Body of pancreas (tissue), 4 donors: ENCODE results near the gene MAGI1.

ENCODE experiments used
- CTCF ChIP-seq, 7 experiments: fragments of 450-650 bp in 4 of 7; fragments of 200-600 bp in 3 of 7; sonication (generic) in 3 of 7; IDR thresholded peaks; one replicate each; pipeline ENCODE4 v1.5.1; 2016 to 2019; ENCODE audit warnings: antibody characterized with exemption in 7 of 7
- POLR2A ChIP-seq, 3 donors: fragments of 450-650 bp; IDR thresholded peaks; one replicate each; pipeline ENCODE4 v1.6.1; 2016; ENCODE audit warnings: antibody characterized with exemption in 3 of 3, mild to moderate bottlenecking in 2 of 3

- no peak for TF ChIP-seq POLR2A (IDR thresholded peaks at IDR 0.05)
- TF ChIP-seq CTCF (IDR thresholded peaks at IDR 0.05): no peak
Measured at GRCh38 chr3:65960087-65960486, 78.6 kb downstream of the MAGI1 start.
